Measurements from ENCODE around the gene MVB12B. TPM values are rescaled to one million over a fixed set of nuclear protein-coding genes. Genes with fewer than 3 reads are reported as not detected.

The MVB12B gene
- total RNA-seq, 4 donors from 2014 or later, result 6.1 to 18.0 (median 13.2) TPM

DNA sequence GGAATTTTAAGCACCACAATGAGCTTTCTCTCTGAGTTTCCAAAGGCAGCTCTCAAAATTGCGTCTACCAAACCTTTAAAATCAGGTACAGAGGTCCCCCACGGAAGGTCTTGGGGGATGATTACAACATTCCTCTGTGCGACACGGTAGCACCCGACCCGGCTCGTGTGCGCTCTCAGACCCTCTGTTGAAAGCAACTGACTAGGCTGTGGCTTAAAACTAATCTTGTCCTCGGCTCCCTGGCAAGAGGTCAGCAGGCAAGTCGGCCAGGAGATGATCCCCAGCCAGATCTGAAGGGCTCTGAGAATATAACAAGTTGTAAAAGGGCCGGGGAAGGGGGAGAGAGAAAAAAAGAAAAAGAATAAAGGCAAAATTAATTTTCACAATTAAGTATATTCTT is 194.5 kb downstream of the MVB12B start:
- Histone ChIP-seq H3K36me3 (no peaks in the 10 kb centered on the region), H3K27ac (no peak overlapping the region), H3K4me3 (peak overlapping the region in 1 of 4 donors; percentile 28), H3K27me3 (peaks cover 41 to 48% (median 47%) of the 10 kb centered on the region in 3 donors), H3K9me3 (no peaks in the 10 kb centered on the region), H3K4me1 (peaks cover 5 to 11% of the 10 kb centered on the region in 2 donors)
- in situ Hi-C loops (cut with MboI; ENCODE audit: low sequenced_read_pairs in 4 of 4), result no loop called here
- ATAC-seq (peak in 1 of 2 donors; percentile 42), DNase-seq (no peak)
- intact Hi-C loops (cut with DNase I; ENCODE audit: low total_unique reads), result no loop called here
- TF ChIP-seq, protein P1, sequence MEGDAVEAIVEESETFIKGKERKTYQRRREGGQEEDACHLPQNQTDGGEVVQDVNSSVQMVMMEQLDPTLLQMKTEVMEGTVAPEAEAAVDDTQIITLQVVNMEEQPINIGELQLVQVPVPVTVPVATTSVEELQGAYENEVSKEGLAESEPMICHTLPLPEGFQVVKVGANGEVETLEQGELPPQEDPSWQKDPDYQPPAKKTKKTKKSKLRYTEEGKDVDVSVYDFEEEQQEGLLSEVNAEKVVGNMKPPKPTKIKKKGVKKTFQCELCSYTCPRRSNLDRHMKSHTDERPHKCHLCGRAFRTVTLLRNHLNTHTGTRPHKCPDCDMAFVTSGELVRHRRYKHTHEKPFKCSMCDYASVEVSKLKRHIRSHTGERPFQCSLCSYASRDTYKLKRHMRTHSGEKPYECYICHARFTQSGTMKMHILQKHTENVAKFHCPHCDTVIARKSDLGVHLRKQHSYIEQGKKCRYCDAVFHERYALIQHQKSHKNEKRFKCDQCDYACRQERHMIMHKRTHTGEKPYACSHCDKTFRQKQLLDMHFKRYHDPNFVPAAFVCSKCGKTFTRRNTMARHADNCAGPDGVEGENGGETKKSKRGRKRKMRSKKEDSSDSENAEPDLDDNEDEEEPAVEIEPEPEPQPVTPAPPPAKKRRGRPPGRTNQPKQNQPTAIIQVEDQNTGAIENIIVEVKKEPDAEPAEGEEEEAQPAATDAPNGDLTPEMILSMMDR (IDR thresholded peaks at IDR 0.05 in 4 of 5, conservative IDR thresholded peaks at IDR 0.05 in 1 of 5), result no peak
- TF ChIP-seq POLR2A (IDR thresholded peaks at IDR 0.05), result no peak

DNA sequence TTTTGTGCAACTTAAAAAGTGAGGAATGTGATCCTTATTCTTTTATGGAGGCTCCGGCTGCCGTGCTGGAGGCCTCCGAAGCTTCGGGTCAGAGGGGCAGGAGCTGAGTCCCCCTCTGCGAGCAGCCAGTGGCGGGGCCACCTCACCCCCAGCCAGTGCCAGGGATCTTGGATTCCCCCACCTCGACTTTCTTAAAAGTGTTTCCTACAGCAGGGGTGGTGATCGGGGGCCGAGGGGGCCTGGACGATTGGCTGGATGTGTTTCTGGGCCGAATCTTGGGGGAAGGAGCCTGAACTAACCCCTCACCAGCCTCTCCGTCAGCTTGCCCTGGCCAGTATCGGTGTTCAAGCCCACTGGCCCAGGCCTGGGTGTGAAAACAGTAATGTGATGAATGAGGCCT is 194.9 kb downstream of the MVB12B start:
- Histone ChIP-seq H3K36me3 (no peaks in the 10 kb centered on the region), H3K27ac (no peak overlapping the region), H3K9me3 (no peaks in the 10 kb centered on the region), H3K4me3 (no peak overlapping the region), H3K27me3 (peaks cover 36 to 45% (median 44%) of the 10 kb centered on the region in 3 donors), H3K4me1 (peaks cover 5 to 11% of the 10 kb centered on the region in 2 donors)
- in situ Hi-C loops (cut with MboI; ENCODE audit: low sequenced_read_pairs in 4 of 4), result no loop called here
- no peak for ATAC-seq
- TF ChIP-seq POLR2A (IDR thresholded peaks at IDR 0.05), result no peak
- TF ChIP-seq, protein P1 (IDR thresholded peaks at IDR 0.05 in 4 of 5, conservative IDR thresholded peaks at IDR 0.05 in 1 of 5), result no peak
- intact Hi-C loops (cut with DNase I; ENCODE audit: low total_unique reads), result no loop called here
- no peak for DNase-seq

DNA sequence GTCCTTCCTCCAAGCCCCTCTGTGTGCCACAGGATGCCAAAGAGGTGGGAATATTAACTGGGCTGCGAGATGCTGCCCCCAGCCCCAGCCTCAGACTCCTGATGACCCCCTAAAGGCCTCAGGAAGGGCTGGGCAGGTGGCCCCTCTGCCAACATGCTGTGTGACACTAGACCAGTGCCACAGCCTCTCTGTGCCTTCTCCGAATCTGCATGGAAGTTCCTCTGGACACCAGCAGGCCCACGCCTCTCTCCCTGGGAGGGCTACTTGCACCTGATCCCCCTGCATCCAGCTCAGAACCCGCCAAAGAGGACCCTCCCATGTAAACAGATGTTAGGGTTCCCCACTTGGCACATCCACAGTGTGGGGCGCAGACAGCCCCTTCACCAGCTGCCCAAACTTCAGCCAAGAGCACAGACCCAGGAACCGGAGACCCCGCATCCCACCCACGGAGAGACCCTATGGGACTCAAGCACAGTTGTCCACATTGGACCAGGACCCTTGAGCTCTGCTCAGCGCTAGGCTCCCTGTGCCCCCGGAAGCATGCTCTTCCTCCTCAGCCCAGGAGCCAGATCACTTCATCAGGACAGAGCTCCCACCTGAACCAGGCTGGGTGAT is 195.5 kb downstream of the MVB12B start:
- TF ChIP-seq POLR2A (IDR thresholded peaks at IDR 0.05), result no peak
- TF ChIP-seq, protein P1 (IDR thresholded peaks at IDR 0.05 in 4 of 5, conservative IDR thresholded peaks at IDR 0.05 in 1 of 5), result no peak
- Histone ChIP-seq H3K4me3 (no peak overlapping the region), H3K4me1 (peaks cover 2 to 11% of the 10 kb centered on the region in 2 donors), H3K36me3 (no peaks in the 10 kb centered on the region), H3K27ac (no peak overlapping the region), H3K9me3 (no peaks in the 10 kb centered on the region), H3K27me3 (peaks cover 31 to 40% (median 39%) of the 10 kb centered on the region in 3 donors)
- intact Hi-C loops (cut with DNase I; ENCODE audit: low total_unique reads), result no loop called here
- ATAC-seq, result no peak
- in situ Hi-C loops (cut with MboI; ENCODE audit: low sequenced_read_pairs in 4 of 4), result no loop called here
- no peak for DNase-seq

DNA sequence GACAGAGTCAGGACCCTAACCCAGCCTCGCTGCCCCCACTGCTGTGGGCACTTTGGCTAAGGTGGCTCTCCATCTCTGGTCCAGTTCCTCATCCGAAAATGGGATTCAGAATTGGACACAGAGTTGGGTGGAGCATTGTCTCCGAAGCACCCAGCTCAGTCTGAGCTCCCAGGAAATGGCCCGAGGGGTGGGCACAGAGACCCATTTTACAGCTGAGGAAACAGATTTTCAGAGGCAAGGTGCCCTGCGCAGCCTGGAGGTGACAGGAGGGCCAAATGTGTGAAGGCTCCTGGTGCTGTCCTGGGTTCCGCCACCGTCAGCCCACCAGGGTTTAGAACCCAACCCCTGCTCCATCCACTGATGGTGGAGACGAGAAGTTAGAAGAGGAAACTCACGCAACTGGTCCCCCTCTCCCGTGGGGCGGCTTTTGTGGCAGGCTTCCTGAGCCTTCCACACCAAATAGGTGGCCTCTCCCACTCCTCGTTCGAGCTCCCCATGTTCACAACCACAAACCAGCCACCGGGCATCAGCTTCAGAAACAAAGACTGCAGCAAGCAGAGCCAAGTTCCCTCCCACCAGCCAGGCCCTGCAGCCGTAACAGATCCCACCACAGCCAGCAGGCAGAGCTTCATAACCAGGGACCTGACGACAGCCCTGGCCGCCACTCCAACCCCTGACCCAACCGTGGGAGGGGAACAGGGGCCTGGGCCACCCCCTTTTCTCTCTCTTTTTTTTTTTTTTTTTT is 196.2 kb downstream of the MVB12B start:
- H3K27me3 ChIP-seq, result peaks cover 24 to 34% (median 33%) of the 10 kb centered on the region in 3 donors
- peaks cover 0 to 10% of the 10 kb centered on the region in 2 donors for H3K4me1 ChIP-seq
- in situ Hi-C loops (cut with MboI; ENCODE audit: low sequenced_read_pairs in 4 of 4) (no loop called here), intact Hi-C loops (cut with DNase I; ENCODE audit: low total_unique reads) (no loop called here)
- no peak overlapping the region for H3K4me3 ChIP-seq
- TF ChIP-seq, protein P1 (IDR thresholded peaks at IDR 0.05 in 4 of 5, conservative IDR thresholded peaks at IDR 0.05 in 1 of 5), result no peak
- no peak for TF ChIP-seq POLR2A (IDR thresholded peaks at IDR 0.05)
- H3K36me3 ChIP-seq, result no peaks in the 10 kb centered on the region
- ATAC-seq, result no peak
- no peak overlapping the region for H3K27ac ChIP-seq
- no peak for DNase-seq
- H3K9me3 ChIP-seq, result no peaks in the 10 kb centered on the region
